ENCODE results near the gene GSN.

- TF ChIP-seq POLR2A (IDR thresholded peaks at IDR 0.05) (peak in 1 of 2 donors; percentile 52), POLR2AphosphoS5 (IDR thresholded peaks at IDR 0.05; ENCODE audit: insufficient read depth in 1 of 2, low read depth in 1 of 2) (peak in 1 of 2 donors; percentile 76)
- TF ChIP-seq, protein P1, sequence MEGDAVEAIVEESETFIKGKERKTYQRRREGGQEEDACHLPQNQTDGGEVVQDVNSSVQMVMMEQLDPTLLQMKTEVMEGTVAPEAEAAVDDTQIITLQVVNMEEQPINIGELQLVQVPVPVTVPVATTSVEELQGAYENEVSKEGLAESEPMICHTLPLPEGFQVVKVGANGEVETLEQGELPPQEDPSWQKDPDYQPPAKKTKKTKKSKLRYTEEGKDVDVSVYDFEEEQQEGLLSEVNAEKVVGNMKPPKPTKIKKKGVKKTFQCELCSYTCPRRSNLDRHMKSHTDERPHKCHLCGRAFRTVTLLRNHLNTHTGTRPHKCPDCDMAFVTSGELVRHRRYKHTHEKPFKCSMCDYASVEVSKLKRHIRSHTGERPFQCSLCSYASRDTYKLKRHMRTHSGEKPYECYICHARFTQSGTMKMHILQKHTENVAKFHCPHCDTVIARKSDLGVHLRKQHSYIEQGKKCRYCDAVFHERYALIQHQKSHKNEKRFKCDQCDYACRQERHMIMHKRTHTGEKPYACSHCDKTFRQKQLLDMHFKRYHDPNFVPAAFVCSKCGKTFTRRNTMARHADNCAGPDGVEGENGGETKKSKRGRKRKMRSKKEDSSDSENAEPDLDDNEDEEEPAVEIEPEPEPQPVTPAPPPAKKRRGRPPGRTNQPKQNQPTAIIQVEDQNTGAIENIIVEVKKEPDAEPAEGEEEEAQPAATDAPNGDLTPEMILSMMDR (IDR thresholded peaks at IDR 0.05): no peak
Measured at GRCh38 chr9:121299467-121300282, 31.7 kb downstream of the GSN start.

All from vagina (tissue), 2 donors.